Measurements from ENCODE around the gene FTH1. TPM values are rescaled to one million over a fixed set of nuclear protein-coding genes. Genes with fewer than 3 reads are reported as not detected.

FTH1 gene
- total and polyA plus RNA-seq, 2 of the 8 experiments (the other 6 are each of a cell fraction or from before 2014, with no cell fraction given), result 1,153 to 1,461 TPM

DNA sequence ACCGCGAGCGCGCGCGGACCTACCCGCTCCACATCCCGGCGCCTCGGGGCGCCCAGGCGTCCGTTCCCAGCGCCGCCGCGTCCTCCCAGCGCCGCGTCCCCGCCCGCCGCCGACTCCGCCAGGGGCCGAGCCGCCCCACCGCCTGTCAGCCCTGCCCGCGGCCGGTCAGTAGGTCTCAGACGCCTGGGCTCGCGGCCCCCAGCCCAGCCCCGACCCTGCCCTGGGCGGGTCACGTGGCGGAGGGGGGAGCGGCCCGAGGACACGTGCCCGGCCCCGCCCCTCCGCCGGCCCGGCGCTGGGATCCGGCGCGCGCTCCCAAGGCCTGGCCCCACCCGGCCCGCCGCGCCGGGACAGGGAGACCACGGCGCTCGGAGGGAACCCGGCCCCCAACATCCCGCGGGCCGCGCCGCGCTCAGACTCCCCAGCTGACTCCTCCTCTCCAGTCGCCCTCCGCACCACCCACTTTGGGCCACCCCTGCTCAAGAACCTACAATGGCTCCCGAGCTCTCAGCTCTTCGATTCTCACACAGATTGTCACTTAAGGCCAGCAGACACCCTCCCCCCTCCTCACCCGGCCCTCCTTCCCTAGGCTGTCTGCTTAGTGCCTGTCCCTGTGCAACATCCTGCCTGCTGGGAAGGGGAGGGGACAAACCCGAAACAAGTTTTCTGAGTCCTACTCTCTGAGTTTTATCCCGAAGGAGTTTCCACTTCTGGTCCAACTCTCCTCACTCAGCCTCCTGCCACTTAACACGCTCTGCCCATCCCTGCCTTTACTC is 49.9 kb downstream of the FTH1 start, which contains the start of gene RAB3IL1:
RAB3IL1 (minus strand) TSS at position 233 of the 776 bp plus-strand sequence; CDS start at position 34, 199 bp downstream.
- Histone ChIP-seq H3K79me2 (ENCODE audit: control insufficient read depth in 1 of 2, insufficient read depth in 2 of 2, low read length in 2 of 2) (no peaks in the 10 kb centered on the region), H3K27me3 (replicated peaks in 1 of 4; ENCODE audit: control insufficient read depth in 3 of 4, extremely low read depth in 1 of 4, insufficient read depth in 3 of 4, low read length in 3 of 4) (peaks cover 0 to 28% (median 20%) of the 10 kb centered on the region in 4 experiments; a peak in 6 of 7 replicates), H3K56ac (replicated peaks; ENCODE audit: insufficient read length, low read depth, low read length) (no peak within 1 kb of the TSS), H4K5ac (ENCODE audit: insufficient read length, low read depth, low read length) (peak within 1 kb of the TSS; percentile 7), H2BK12ac (ENCODE audit: low read depth, low read length) (peak within 1 kb of the TSS; percentile 75; the same call in 1 of the 2 replicates), H2BK15ac (ENCODE audit: low read length) (peak within 1 kb of the TSS; percentile 98), H3K4ac (replicated peaks; ENCODE audit: insufficient read length, low read depth, low read length) (peak within 1 kb of the TSS; percentile 49), H3K27ac (ENCODE audit: low read depth, low read length) (no peak within 1 kb of the TSS), H3K14ac (ENCODE audit: insufficient read length) (no peak within 1 kb of the TSS), H3K4me2 (ENCODE audit: insufficient read depth in 1 of 2, low read depth in 2 of 2, low read length in 2 of 2) (peak within 1 kb of the TSS; percentile 66 to 86), H2BK20ac (ENCODE audit: low read length) (no peak within 1 kb of the TSS), H3K23ac (ENCODE audit: insufficient read length) (no peak within 1 kb of the TSS), H2BK120ac (replicated peaks; ENCODE audit: low read depth, low read length) (peak within 1 kb of the TSS; percentile 15), H3K9ac (replicated peaks in 1 of 4; ENCODE audit: extremely low read depth in 1 of 4, low read depth in 3 of 4, low read length in 3 of 4) (peak within 1 kb of the TSS in 2 of 4 experiments; percentile 22 to 45; a peak in 2 of 7 replicates), H3K79me1 (ENCODE audit: low read depth, low read length) (no peaks in the 10 kb centered on the region), H3K23me2 (ENCODE audit: low read depth, low read length) (peaks cover 7% of the 10 kb centered on the region; the same call in 1 of the 2 replicates), H2BK5ac (ENCODE audit: low read depth, low read length) (no peak within 1 kb of the TSS), H4K91ac (replicated peaks; ENCODE audit: insufficient read length, low read length) (no peak within 1 kb of the TSS), H3K9me3 (ENCODE audit: insufficient read depth in 2 of 2, low read depth in 1 of 2, low read length in 1 of 2) (no peaks in the 10 kb centered on the region), H4K20me1 (replicated peaks in 1 of 2; ENCODE audit: control insufficient read depth in 1 of 2, insufficient read depth in 2 of 2, low read length in 2 of 2) (no peaks in the 10 kb centered on the region), H3K4me1 (replicated peaks in 1 of 4; ENCODE audit: control insufficient read depth in 3 of 4, insufficient read depth in 4 of 4, low read length in 3 of 4) (peaks cover 0 to 13% (median 2%) of the 10 kb centered on the region in 4 experiments; a peak in 3 of 7 replicates), H3K4me3 (ENCODE audit: extremely low read depth in 1 of 4, insufficient read depth in 2 of 4, low read depth in 3 of 4, low read length in 4 of 4) (peak within 1 kb of the TSS; percentile 32 to 66 (median 44)), H3K36me3 (ENCODE audit: control insufficient read depth in 2 of 4, insufficient read depth in 4 of 4, low read length in 3 of 4) (no peaks in the 10 kb centered on the region), H2AFZ (ENCODE audit: low read length) (no peak within 1 kb of the TSS), H3K18ac (ENCODE audit: extremely low read depth, low read length) (no peak within 1 kb of the TSS; the same call in 1 of the 2 replicates), H4K8ac (ENCODE audit: extremely low read depth, insufficient read depth, low read length) (peak within 1 kb of the TSS; percentile 54), H2AK5ac (ENCODE audit: low read depth, low read length) (no peak within 1 kb of the TSS)
- POLR2A ChIA-PET (ENCODE audit: partially characterized antibody), result interaction anchor here (2.4 kb wide), 1 partner anchor 15 kb away, joined by 9 read pairs; no protein-coding TSS in a partner anchor
- DNase-seq (ENCODE audit: low read depth in 1 of 2, low spot score in 2 of 2) (peak in 1 of 2 experiments; percentile 81), FAIRE-seq (no peak)
- WGBS, 2 experiments (ENCODE audit: extremely low coverage in 1 of 2, insufficient coverage in 1 of 2, insufficient read length in 1 of 2, insufficient replicate concordance in 2 of 2, low coverage in 1 of 2, low lambda C conversion rate in 2 of 2, missing lambda C conversion rate in 1 of 2), result 49% methylated on average over 8 of the region's 74 CpGs; no CpG with 5 or more reads in 1 of the 2 experiments
- CTCF ChIA-PET (ENCODE audit: partially characterized antibody), result interaction anchor here (1.3 to 11.1 kb wide), 3 partner anchors 7 to 30 kb away, joined by 4 to 202 read pairs (median 9); no protein-coding TSS in a partner anchor
- peak; percentile 29; the same call in 1 of the 2 replicates for TF ChIP-seq GABPA (IDR thresholded peaks at IDR 0.05; ENCODE audit: borderline replicate concordance, insufficient read depth, low read length)
- TF ChIP-seq SIRT6 (IDR thresholded peaks at IDR 0.05; ENCODE audit: low read length), result no peak
- TF ChIP-seq KDM4A (IDR thresholded peaks at IDR 0.05; ENCODE audit: low read depth, low read length, severe bottlenecking), result peak; percentile 83
- TF ChIP-seq, protein P1, sequence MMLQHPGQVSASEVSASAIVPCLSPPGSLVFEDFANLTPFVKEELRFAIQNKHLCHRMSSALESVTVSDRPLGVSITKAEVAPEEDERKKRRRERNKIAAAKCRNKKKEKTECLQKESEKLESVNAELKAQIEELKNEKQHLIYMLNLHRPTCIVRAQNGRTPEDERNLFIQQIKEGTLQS (IDR thresholded peaks at IDR 0.05; ENCODE audit: insufficient read depth, low read depth, low read length), result peak; percentile 92; the same call in 1 of the 2 replicates
- no peak for TF ChIP-seq TAF7 (optimal IDR thresholded peaks at IDR 0.05; ENCODE audit: borderline replicate concordance, low read depth, low read length)
- TF ChIP-seq SIN3A (conservative IDR thresholded peaks at IDR 0.05 in 1 of 2, IDR thresholded peaks at IDR 0.05 in 1 of 2; ENCODE audit: low read depth in 1 of 2, low read length in 2 of 2), result no peak

Data from H1 (cell line).